Neural progenitor cell (in vitro differentiated cells): ENCODE data around the gene PHEX. TPM values are rescaled to one million over a fixed set of nuclear protein-coding genes. Genes with fewer than 3 reads are reported as not detected.

Source experiments
- DNase-seq: peaks from one replicate; pipeline ENCODE4 v3.0.0-alpha.2; 2016; ENCODE audit warnings: low spot score
- H2AFZ ChIP-seq: fragments of 200-600 bp; sonication (generic); replicated peaks from 2 replicates; pipeline ENCODE4 v1.6.1; 2016; ENCODE audit warnings: antibody characterized with exemption
- H3F3A ChIP-seq: fragments of 200-600 bp; sonication (generic); 2 replicates; pipeline ENCODE4 v1.6.1; 2016; ENCODE audit warnings: antibody characterized with exemption, low read depth
- H3K27ac ChIP-seq: fragments of 200-600 bp; sonication (generic); 2 replicates; pipeline ENCODE4 v1.5.1; 2016; ENCODE audit warnings: mild to moderate bottlenecking
- H3K27me3 ChIP-seq: fragments of 200-600 bp; sonication (generic); 2 replicates; pipeline ENCODE4 v1.6.1; 2016; ENCODE audit warnings: mild to moderate bottlenecking, moderate library complexity
- H3K36me3 ChIP-seq: fragments of 200-600 bp; sonication (generic); 2 replicates; pipeline ENCODE4 v1.5.1; 2016
- H3K4me1 ChIP-seq: fragments of 200-600 bp; sonication (generic); 2 replicates; pipeline ENCODE4 v1.6.1; 2016; ENCODE audit warnings: mixed run types
- H3K4me2 ChIP-seq: fragments of 200-600 bp; sonication (generic); 2 replicates; pipeline ENCODE4 v1.6.1; 2016
- H3K4me3 ChIP-seq: fragments of 200-600 bp; sonication (generic); 2 replicates; pipeline ENCODE4 v1.5.1; 2016
- H3K79me2 ChIP-seq: fragments of 200-600 bp; sonication (generic); 2 replicates; pipeline ENCODE4 v1.6.1; 2016; ENCODE audit warnings: low read depth
- H3K9ac ChIP-seq: fragments of 200-600 bp; sonication (generic); 2 replicates; pipeline ENCODE4 v1.6.1; 2016
- H3K9me3 ChIP-seq: fragments of 200-600 bp; sonication (generic); 2 replicates; pipeline ENCODE4 v1.5.1; 2016; ENCODE audit warnings: low read depth
- H4K20me1 ChIP-seq: fragments of 200-600 bp; sonication (generic); 2 replicates; pipeline ENCODE4 v1.6.1; 2016; ENCODE audit warnings: low read depth
- H3K27ac Mint-ChIP-seq: 3 replicates; pipeline ENCODE4 v1.8.0; 2021; ENCODE audit warnings: mixed read lengths
- H3K27me3 Mint-ChIP-seq: 2 replicates; pipeline ENCODE4 v1.8.0; 2022; ENCODE audit warnings: low read depth, mild to moderate bottlenecking, inconsistent platforms, moderate library complexity, mixed read lengths; ENCODE audit not compliant: insufficient read depth
- H3K36me3 Mint-ChIP-seq: 3 replicates; pipeline ENCODE4 v1.8.0; 2021; ENCODE audit warnings: mixed read lengths
- H3K4me1 Mint-ChIP-seq: 3 replicates; pipeline ENCODE4 v1.8.0; 2021; ENCODE audit warnings: mixed read lengths
- H3K4me3 Mint-ChIP-seq: 3 replicates; pipeline ENCODE4 v1.8.0; 2021; ENCODE audit warnings: mild to moderate bottlenecking, moderate library complexity, mixed read lengths
- H3K9me3 Mint-ChIP-seq: 3 replicates; pipeline ENCODE4 v1.8.0; 2020; ENCODE audit warnings: mixed read lengths
- EZH2 ChIP-seq: fragments of 200-600 bp; sonication (generic); IDR thresholded peaks from 2 replicates; pipeline ENCODE4 v1.6.1; 2017; ENCODE audit warnings: antibody characterized with exemption, mild to moderate bottlenecking, moderate library complexity
- EZH2phosphoT487 ChIP-seq: fragments of 200-600 bp; sonication (generic); IDR thresholded peaks from 2 replicates; pipeline ENCODE4 v1.6.1; 2017; ENCODE audit warnings: antibody characterized with exemption
- total RNA-seq: library from RNA; depleted of rRNA; stranded (reverse); fragments of >200 nt; gene quantifications from 2 replicates; pipeline ENCODE4 v1.2.3, GENCODE V29; 2015; ENCODE audit warnings: low replicate concordance
- TF ChIP-seq, protein P1 (sequence below): fragments of 200-600 bp; sonication (generic); IDR thresholded peaks from 2 replicates; pipeline ENCODE4 v1.5.1; 2017; ENCODE audit warnings: antibody characterized with exemption, mild to moderate bottlenecking

The PHEX gene
- total RNA-seq, 1 donor from 2014 or later, result 0.07 TPM

DNA sequence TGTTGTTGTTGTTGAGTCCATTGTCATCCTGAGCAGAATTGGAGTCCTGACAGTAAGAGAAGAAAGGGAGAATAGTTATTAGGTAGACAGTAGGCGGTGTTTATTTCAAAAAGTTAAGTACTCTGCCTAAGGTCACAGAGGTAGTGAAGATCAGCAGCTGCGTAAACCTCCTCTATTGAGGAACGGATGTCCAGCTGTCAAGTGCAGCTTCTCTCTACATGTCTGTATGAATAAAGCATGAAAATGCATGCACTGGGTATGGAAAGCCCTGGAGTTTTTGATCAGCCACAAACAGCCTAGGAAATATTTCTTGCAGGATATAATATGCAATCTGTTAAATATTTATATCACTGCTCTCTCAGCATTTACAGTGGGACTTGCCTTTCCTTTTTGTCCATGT lies 131.2 kb downstream of the PHEX start:
- no peak overlapping the region for H3K4me3 Mint-ChIP-seq
- TF ChIP-seq, protein P1, sequence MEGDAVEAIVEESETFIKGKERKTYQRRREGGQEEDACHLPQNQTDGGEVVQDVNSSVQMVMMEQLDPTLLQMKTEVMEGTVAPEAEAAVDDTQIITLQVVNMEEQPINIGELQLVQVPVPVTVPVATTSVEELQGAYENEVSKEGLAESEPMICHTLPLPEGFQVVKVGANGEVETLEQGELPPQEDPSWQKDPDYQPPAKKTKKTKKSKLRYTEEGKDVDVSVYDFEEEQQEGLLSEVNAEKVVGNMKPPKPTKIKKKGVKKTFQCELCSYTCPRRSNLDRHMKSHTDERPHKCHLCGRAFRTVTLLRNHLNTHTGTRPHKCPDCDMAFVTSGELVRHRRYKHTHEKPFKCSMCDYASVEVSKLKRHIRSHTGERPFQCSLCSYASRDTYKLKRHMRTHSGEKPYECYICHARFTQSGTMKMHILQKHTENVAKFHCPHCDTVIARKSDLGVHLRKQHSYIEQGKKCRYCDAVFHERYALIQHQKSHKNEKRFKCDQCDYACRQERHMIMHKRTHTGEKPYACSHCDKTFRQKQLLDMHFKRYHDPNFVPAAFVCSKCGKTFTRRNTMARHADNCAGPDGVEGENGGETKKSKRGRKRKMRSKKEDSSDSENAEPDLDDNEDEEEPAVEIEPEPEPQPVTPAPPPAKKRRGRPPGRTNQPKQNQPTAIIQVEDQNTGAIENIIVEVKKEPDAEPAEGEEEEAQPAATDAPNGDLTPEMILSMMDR, result no peak
- TF ChIP-seq EZH2phosphoT487, result no peak
- TF ChIP-seq EZH2, result no peak
- no peak for DNase-seq

DNA sequence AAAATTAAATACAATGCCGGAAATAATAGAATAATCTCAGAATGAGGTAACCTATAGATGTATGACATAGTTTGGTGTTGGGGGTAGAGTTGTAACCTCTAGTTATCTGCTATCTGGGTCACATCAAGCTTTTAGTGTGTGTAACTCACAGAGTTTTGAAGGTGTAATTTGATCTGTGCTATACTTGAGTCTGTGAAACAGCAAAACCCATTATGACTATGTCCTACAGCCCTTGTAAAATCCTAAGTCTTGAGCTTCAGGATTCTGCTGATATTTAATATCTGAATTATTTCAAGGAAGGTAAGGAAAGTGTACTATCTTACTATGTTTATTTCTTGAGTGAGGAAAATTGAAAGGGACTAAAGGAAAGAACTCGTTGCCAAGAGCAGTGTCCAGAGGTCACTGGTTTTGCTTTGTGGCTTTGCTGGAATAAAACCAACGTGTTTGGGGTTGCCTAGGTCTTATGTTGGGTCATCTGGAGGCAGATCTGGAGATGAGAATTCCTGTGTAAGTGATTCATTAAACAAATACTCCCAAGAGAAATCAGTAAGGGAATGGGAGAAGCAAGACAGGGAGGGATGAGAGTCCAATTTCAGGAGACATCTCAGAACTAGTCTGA lies 132.8 kb downstream of the PHEX start:
- no peak for TF ChIP-seq EZH2phosphoT487
- no peak for TF ChIP-seq EZH2
- TF ChIP-seq, protein P1, result no peak
- Mint-ChIP-seq H3K27ac (no peak overlapping the region), H3K4me3 (no peak overlapping the region), H3K4me1 (peaks cover 2% of the 10 kb centered on the region), H3K27me3 (no peaks in the 10 kb centered on the region), H3K9me3 (no peaks in the 10 kb centered on the region), H3K36me3 (no peaks in the 10 kb centered on the region)
- Histone ChIP-seq H3K4me3 (no peak overlapping the region), H3K27me3 (no peaks in the 10 kb centered on the region), H4K20me1 (no peaks in the 10 kb centered on the region), H3K4me2 (no peak overlapping the region), H2AFZ (no peak overlapping the region), H3F3A (no peaks in the 10 kb centered on the region), H3K9ac (no peak overlapping the region), H3K27ac (no peak overlapping the region), H3K9me3 (no peaks in the 10 kb centered on the region), H3K4me1 (no peaks in the 10 kb centered on the region), H3K79me2 (no peaks in the 10 kb centered on the region), H3K36me3 (no peaks in the 10 kb centered on the region)
- DNase-seq, result no peak

More for the DNA sequence above, 131.2 kb downstream of the PHEX start:
- no peaks in the 10 kb centered on the region for H3K36me3 ChIP-seq
- no peaks in the 10 kb centered on the region for H3K4me1 ChIP-seq
- no peaks in the 10 kb centered on the region for H3K36me3 Mint-ChIP-seq
- no peaks in the 10 kb centered on the region for H4K20me1 ChIP-seq
- H3K9me3 Mint-ChIP-seq, result no peaks in the 10 kb centered on the region
- H3K4me2 ChIP-seq, result no peak overlapping the region
- H3K27me3 ChIP-seq, result no peaks in the 10 kb centered on the region
- no peaks in the 10 kb centered on the region for H3K79me2 ChIP-seq
- no peak overlapping the region for H3K9ac ChIP-seq
- H2AFZ ChIP-seq, result no peak overlapping the region
- H3K27ac Mint-ChIP-seq, result no peak overlapping the region
- no peaks in the 10 kb centered on the region for H3K27me3 Mint-ChIP-seq
- H3F3A ChIP-seq, result no peaks in the 10 kb centered on the region
- no peak overlapping the region for H3K4me3 ChIP-seq
- peaks cover 5% of the 10 kb centered on the region for H3K4me1 Mint-ChIP-seq
- H3K27ac ChIP-seq, result no peak overlapping the region
- no peaks in the 10 kb centered on the region for H3K9me3 ChIP-seq

DNA sequence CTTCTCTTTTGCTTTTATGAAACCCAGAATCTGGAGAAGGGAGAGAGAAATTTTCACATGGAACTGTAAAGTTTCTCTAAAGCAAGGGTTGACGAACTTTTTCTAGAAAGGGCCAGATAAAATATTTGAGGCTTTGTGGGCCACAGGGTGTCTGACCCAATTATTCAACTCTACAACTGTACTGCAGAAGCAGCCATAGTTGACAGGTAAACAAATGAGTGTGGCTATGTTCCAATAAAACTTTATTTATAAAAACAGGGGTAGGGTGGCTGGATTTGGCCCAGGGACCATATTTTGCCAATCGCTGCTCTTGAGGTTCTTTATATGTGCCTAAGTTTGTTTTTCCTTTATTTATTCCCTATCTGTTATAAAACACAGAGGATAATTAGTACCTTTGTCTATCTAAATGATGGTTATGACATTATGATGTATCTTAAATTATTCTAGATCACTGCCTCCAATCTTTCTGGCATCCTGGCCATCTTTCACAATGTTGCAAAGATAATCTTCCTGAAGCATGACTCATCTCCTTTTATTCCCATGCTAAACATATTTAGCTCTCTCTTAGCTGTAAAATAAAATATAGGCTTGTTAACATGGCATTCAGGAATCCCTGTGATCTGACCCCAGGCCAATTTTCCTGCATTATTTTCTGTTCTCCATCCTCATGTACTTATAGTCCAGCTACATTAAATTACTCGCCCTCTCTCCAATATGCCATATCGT lies 133.8 kb downstream of the PHEX start:
- TF ChIP-seq EZH2, result no peak
- TF ChIP-seq, protein P1, result no peak
- TF ChIP-seq EZH2phosphoT487, result no peak
- Histone ChIP-seq H3K79me2 (no peaks in the 10 kb centered on the region), H3K9ac (no peak overlapping the region), H3K4me1 (no peaks in the 10 kb centered on the region), H3K9me3 (no peaks in the 10 kb centered on the region), H2AFZ (no peak overlapping the region), H3K27me3 (no peaks in the 10 kb centered on the region), H3K27ac (no peak overlapping the region), H3K4me3 (no peak overlapping the region), H4K20me1 (no peaks in the 10 kb centered on the region), H3F3A (no peaks in the 10 kb centered on the region), H3K36me3 (no peaks in the 10 kb centered on the region), H3K4me2 (no peak overlapping the region)
- H3K36me3 Mint-ChIP-seq, result no peaks in the 10 kb centered on the region
- H3K9me3 Mint-ChIP-seq, result no peaks in the 10 kb centered on the region
- no peak for DNase-seq
- no peak overlapping the region for H3K27ac Mint-ChIP-seq
- peaks cover 5% of the 10 kb centered on the region for H3K4me1 Mint-ChIP-seq
- no peaks in the 10 kb centered on the region for H3K27me3 Mint-ChIP-seq
- H3K4me3 Mint-ChIP-seq, result no peak overlapping the region
